ENCODE measurements around the gene MINDY3. TPM values are rescaled to one million over a fixed set of nuclear protein-coding genes. Genes with fewer than 3 reads are reported as not detected.
"Not testable (repeated sequence)": the region's sequence is repeated elsewhere in the genome, so short reads cannot be mapped to it uniquely, and the experiment has no call there.

MINDY3 gene
- polyA plus RNA-seq, 1 donor (not counting 4 experiments of a cell fraction or from before 2014, with no cell fraction given): 22.1 TPM

- dilution Hi-C loops (cut with MboI; ENCODE audit: extremely low pct_ligation_motif_present, low sequenced_read_pairs): no loop called here
Observed at GRCh38 chr10:15763006-15763405, 97.3 kb downstream of the MINDY3 start.

GRCh38 chr10:15762239-15762638 is 98.1 kb downstream of the MINDY3 start:
- H3K4me3 ChIP-seq (ENCODE audit: control insufficient read depth in 2 of 3, extremely low read depth in 1 of 3, insufficient read depth in 2 of 3, low read depth in 1 of 3, low read length in 3 of 3); dilution Hi-C loops (cut with MboI; ENCODE audit: extremely low pct_ligation_motif_present, low sequenced_read_pairs); H3K27me3 ChIP-seq (ENCODE audit: control insufficient read depth, extremely low read depth, insufficient read depth, low read length); H3K4me2 ChIP-seq (ENCODE audit: control insufficient read depth, extremely low read depth, insufficient read depth, low read depth, low read length); DNase-seq (ENCODE audit: low read depth, low spot score); H3K9me1 ChIP-seq (ENCODE audit: control insufficient read depth, extremely low read depth, insufficient read depth, low read length); H3K4me1 ChIP-seq (ENCODE audit: control insufficient read depth, extremely low read depth, insufficient read depth, low read length); H3K9ac ChIP-seq (ENCODE audit: control insufficient read depth, extremely low read depth, insufficient read depth, low read length); H3K27ac ChIP-seq (ENCODE audit: control insufficient read depth, insufficient read depth, low read length); H2AFZ ChIP-seq (ENCODE audit: control insufficient read depth, low read length); FAIRE-seq; H3K36me3 ChIP-seq (ENCODE audit: control insufficient read depth in 2 of 2, extremely low read depth in 1 of 2, insufficient read depth in 2 of 2, low read length in 2 of 2); H3K9me3 ChIP-seq (ENCODE audit: control insufficient read depth, low read depth, low read length); H3K79me2 ChIP-seq (ENCODE audit: control insufficient read depth, insufficient read depth, low read length); H4K20me1 ChIP-seq (ENCODE audit: control insufficient read depth, extremely low read depth, insufficient read depth, low read length): not testable (repeated sequence)

More at GRCh38 chr10:15763006-15763405, 97.3 kb downstream of the MINDY3 start:
- H3K4me1 ChIP-seq (ENCODE audit: control insufficient read depth, extremely low read depth, insufficient read depth, low read length): no peaks in the 10 kb centered on the region
- no peak overlapping the region for H3K4me3 ChIP-seq (ENCODE audit: control insufficient read depth in 2 of 3, extremely low read depth in 1 of 3, insufficient read depth in 2 of 3, low read depth in 1 of 3, low read length in 3 of 3)
- DNase-seq (ENCODE audit: low read depth, low spot score): no peak
- no peak for TF ChIP-seq EZH2 (IDR thresholded peaks at IDR 0.05; ENCODE audit: low read length)
- TF ChIP-seq CTCF (optimal IDR thresholded peaks at IDR 0.05 in 1 of 3, IDR thresholded peaks at IDR 0.05 in 1 of 3, conservative IDR thresholded peaks at IDR 0.05 in 1 of 3; ENCODE audit: extremely low read depth in 1 of 3, insufficient read depth in 2 of 3, low read length in 3 of 3): no peak
- no peak overlapping the region for H3K4me2 ChIP-seq (ENCODE audit: control insufficient read depth, extremely low read depth, insufficient read depth, low read depth, low read length)
- no peaks in the 10 kb centered on the region for H3K9me1 ChIP-seq (ENCODE audit: control insufficient read depth, extremely low read depth, insufficient read depth, low read length)
- H3K27me3 ChIP-seq (ENCODE audit: control insufficient read depth, extremely low read depth, insufficient read depth, low read length): no peaks in the 10 kb centered on the region
- H3K79me2 ChIP-seq (ENCODE audit: control insufficient read depth, insufficient read depth, low read length): no peaks in the 10 kb centered on the region
- H4K20me1 ChIP-seq (ENCODE audit: control insufficient read depth, extremely low read depth, insufficient read depth, low read length): no peaks in the 10 kb centered on the region
- H3K9ac ChIP-seq (ENCODE audit: control insufficient read depth, extremely low read depth, insufficient read depth, low read length): no peak overlapping the region
- no peak overlapping the region for H2AFZ ChIP-seq (ENCODE audit: control insufficient read depth, low read length)
- FAIRE-seq: no peak
- H3K36me3 ChIP-seq (ENCODE audit: control insufficient read depth in 2 of 2, extremely low read depth in 1 of 2, insufficient read depth in 2 of 2, low read length in 2 of 2): no peaks in the 10 kb centered on the region
- H3K27ac ChIP-seq (ENCODE audit: control insufficient read depth, insufficient read depth, low read length): no peak overlapping the region
- H3K9me3 ChIP-seq (ENCODE audit: control insufficient read depth, low read depth, low read length): no peaks in the 10 kb centered on the region

- dilution Hi-C loops (cut with MboI; ENCODE audit: extremely low pct_ligation_motif_present, low sequenced_read_pairs): not testable (repeated sequence)
Observed at GRCh38 chr10:15761224-15761623, 99.1 kb downstream of the MINDY3 start.

More at GRCh38 chr10:15761224-15761623, 99.1 kb downstream of the MINDY3 start:
- not testable (repeated sequence) for H3K9ac ChIP-seq (ENCODE audit: control insufficient read depth, extremely low read depth, insufficient read depth, low read length); H3K79me2 ChIP-seq (ENCODE audit: control insufficient read depth, insufficient read depth, low read length); H3K36me3 ChIP-seq (ENCODE audit: control insufficient read depth in 2 of 2, extremely low read depth in 1 of 2, insufficient read depth in 2 of 2, low read length in 2 of 2); DNase-seq (ENCODE audit: low read depth, low spot score); H3K9me1 ChIP-seq (ENCODE audit: control insufficient read depth, extremely low read depth, insufficient read depth, low read length); H3K4me2 ChIP-seq (ENCODE audit: control insufficient read depth, extremely low read depth, insufficient read depth, low read depth, low read length); H2AFZ ChIP-seq (ENCODE audit: control insufficient read depth, low read length); H3K4me3 ChIP-seq (ENCODE audit: control insufficient read depth in 2 of 3, extremely low read depth in 1 of 3, insufficient read depth in 2 of 3, low read depth in 1 of 3, low read length in 3 of 3); H3K27me3 ChIP-seq (ENCODE audit: control insufficient read depth, extremely low read depth, insufficient read depth, low read length); H3K27ac ChIP-seq (ENCODE audit: control insufficient read depth, insufficient read depth, low read length); H3K4me1 ChIP-seq (ENCODE audit: control insufficient read depth, extremely low read depth, insufficient read depth, low read length); H3K9me3 ChIP-seq (ENCODE audit: control insufficient read depth, low read depth, low read length); FAIRE-seq; H4K20me1 ChIP-seq (ENCODE audit: control insufficient read depth, extremely low read depth, insufficient read depth, low read length)

Measured in keratinocyte (primary cell).